GM12878 (cell line): ENCODE results near the gene GZMA. TPM values are rescaled to one million over a fixed set of nuclear protein-coding genes. Genes with fewer than 3 reads are reported as not detected.

Experiments used
- EED ChIP-seq: sonication (generic); IDR thresholded peaks from 2 replicates; pipeline ENCODE4 v1.6.1; 2016; ENCODE audit warnings: antibody characterized with exemption, low read depth
- HDAC6 ChIP-seq: fragments of 200-600 bp; sonication (generic); IDR thresholded peaks from one replicate; pipeline ENCODE4 v1.8.0; 2017; ENCODE audit warnings: antibody characterized with exemption; ENCODE audit not compliant: unreplicated experiment
- JUND ChIP-seq: IDR thresholded peaks from 2 replicates; pipeline ENCODE4 v1.6.1; 2012; ENCODE audit warnings: low read depth, mild to moderate bottlenecking, low read length, improper control_type of control experiment, moderate library complexity
- polyA plus RNA-seq, 11 experiments: library from polyadenylated mRNA; depleted of rRNA in 4 of 11; unstranded in 6 of 11; stranded (reverse) in 5 of 11; fragments of >200 nt; fragmentation: Nextera tagmentation in 4 of 11; fragmentation: Illumina TruSeq in 1 of 11; extraction: Ambion mirVana in 4 of 11; extraction: Trizol in 1 of 11; gene quantifications; 1 replicate in 1 of 11; 2 replicates in 10 of 11; pipeline versions ENCODE4 v1.2.1 to v1.2.3, GENCODE V29; 2011 to 2016; ENCODE audit warnings: inconsistent platforms in 2 of 11, missing spikeins in 2 of 11, low read depth in 1 of 11
- total RNA-seq, 4 experiments: library from RNA; depleted of rRNA in 3 of 4; stranded (reverse); fragments of >200 nt in 3 of 4; fragmentation: Illumina TruSeq in 1 of 4; extraction: Trizol in 1 of 4; gene quantifications; 2 replicates each; pipeline versions ENCODE4 v1.2.1 to v1.2.3, GENCODE V29; 2013 to 2021
- TF ChIP-seq, protein P1 (sequence below): fragments of 450-650 bp; IDR thresholded peaks from 2 replicates; pipeline ENCODE4 v1.6.1; 2018; ENCODE audit warnings: borderline replicate concordance, mild to moderate bottlenecking; ENCODE audit not compliant: partially characterized antibody
- TF ChIP-seq, protein P2 (sequence below): IDR thresholded peaks from 2 replicates; pipeline ENCODE4 v1.6.1; 2011; ENCODE audit warnings: low read depth, low read length, improper control_type of control experiment, borderline replicate concordance
- TF ChIP-seq, protein P3 (sequence below): IDR thresholded peaks from 2 replicates; pipeline ENCODE4 v1.6.1; 2012; ENCODE audit warnings: mild to moderate bottlenecking, low read depth, low read length

GZMA gene
- total and polyA plus RNA-seq, 10 of the 15 experiments (the other 5 are each of a cell fraction or from before 2014, with no cell fraction given) = 0.18 TPM; not detected in 9

DNA sequence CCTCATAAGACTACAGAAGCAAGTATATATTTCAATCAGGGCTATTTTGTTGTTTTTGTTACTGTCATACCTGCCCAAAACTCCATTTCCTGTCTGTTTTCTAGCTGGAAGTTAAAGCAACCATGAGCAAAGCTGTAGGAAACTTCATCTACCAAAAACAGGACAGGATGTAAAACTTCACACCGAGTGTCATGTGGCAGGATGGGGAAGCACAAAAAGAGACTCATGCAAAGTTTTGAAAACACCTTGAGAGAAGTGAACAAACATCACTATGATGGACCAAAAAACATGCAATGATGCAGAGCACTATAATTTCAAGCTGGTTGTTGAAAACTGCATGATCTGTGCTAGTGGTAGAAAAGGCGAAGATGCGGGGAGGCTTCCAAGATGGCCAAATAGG, 6.3 kb upstream of the GZMA start (continued):
- TF ChIP-seq, protein P1, sequence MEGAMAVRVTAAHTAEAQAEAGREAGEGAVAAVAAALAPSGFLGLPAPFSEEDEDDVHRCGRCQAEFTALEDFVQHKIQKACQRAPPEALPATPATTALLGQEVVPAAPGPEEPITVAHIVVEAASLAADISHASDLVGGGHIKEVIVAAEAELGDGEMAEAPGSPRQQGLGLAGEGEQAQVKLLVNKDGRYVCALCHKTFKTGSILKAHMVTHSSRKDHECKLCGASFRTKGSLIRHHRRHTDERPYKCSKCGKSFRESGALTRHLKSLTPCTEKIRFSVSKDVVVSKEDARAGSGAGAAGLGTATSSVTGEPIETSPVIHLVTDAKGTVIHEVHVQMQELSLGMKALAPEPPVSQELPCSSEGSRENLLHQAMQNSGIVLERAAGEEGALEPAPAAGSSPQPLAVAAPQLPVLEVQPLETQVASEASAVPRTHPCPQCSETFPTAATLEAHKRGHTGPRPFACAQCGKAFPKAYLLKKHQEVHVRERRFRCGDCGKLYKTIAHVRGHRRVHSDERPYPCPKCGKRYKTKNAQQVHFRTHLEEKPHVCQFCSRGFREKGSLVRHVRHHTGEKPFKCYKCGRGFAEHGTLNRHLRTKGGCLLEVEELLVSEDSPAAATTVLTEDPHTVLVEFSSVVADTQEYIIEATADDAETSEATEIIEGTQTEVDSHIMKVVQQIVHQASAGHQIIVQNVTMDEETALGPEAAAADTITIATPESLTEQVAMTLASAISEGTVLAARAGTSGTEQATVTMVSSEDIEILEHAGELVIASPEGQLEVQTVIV = no peak
- TF ChIP-seq, protein P2, sequence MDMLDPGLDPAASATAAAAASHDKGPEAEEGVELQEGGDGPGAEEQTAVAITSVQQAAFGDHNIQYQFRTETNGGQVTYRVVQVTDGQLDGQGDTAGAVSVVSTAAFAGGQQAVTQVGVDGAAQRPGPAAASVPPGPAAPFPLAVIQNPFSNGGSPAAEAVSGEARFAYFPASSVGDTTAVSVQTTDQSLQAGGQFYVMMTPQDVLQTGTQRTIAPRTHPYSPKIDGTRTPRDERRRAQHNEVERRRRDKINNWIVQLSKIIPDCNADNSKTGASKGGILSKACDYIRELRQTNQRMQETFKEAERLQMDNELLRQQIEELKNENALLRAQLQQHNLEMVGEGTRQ = no peak
- TF ChIP-seq, protein P3, sequence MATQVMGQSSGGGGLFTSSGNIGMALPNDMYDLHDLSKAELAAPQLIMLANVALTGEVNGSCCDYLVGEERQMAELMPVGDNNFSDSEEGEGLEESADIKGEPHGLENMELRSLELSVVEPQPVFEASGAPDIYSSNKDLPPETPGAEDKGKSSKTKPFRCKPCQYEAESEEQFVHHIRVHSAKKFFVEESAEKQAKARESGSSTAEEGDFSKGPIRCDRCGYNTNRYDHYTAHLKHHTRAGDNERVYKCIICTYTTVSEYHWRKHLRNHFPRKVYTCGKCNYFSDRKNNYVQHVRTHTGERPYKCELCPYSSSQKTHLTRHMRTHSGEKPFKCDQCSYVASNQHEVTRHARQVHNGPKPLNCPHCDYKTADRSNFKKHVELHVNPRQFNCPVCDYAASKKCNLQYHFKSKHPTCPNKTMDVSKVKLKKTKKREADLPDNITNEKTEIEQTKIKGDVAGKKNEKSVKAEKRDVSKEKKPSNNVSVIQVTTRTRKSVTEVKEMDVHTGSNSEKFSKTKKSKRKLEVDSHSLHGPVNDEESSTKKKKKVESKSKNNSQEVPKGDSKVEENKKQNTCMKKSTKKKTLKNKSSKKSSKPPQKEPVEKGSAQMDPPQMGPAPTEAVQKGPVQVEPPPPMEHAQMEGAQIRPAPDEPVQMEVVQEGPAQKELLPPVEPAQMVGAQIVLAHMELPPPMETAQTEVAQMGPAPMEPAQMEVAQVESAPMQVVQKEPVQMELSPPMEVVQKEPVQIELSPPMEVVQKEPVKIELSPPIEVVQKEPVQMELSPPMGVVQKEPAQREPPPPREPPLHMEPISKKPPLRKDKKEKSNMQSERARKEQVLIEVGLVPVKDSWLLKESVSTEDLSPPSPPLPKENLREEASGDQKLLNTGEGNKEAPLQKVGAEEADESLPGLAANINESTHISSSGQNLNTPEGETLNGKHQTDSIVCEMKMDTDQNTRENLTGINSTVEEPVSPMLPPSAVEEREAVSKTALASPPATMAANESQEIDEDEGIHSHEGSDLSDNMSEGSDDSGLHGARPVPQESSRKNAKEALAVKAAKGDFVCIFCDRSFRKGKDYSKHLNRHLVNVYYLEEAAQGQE = no peak
- TF ChIP-seq EED = no peak
- no peak for TF ChIP-seq JUND
- no peak for TF ChIP-seq HDAC6
